Erythroblast (primary cell): ENCODE data around the gene TMEM161B.

Experiments
- DNase-seq, 2 experiments: peaks; one replicate each; lab custom pipeline; 2025; lab: John Stamatoyannopoulos, UW
- GATA1 ChIP-seq: IDR thresholded peaks from 2 replicates; pipeline ENCODE4 v1.6.1; 2011; ENCODE audit warnings: low read depth, mild to moderate bottlenecking, control low read depth, low read length, moderate library complexity
- POLR2A ChIP-seq: IDR thresholded peaks from 2 replicates; pipeline ENCODE4 v1.6.1; 2011; ENCODE audit warnings: mild to moderate bottlenecking, low read length

TMEM161B gene

GRCh38 chr5:88172847-88173758 is 95.5 kb downstream of the TMEM161B start:
- no peak for DNase-seq
- no peak for TF ChIP-seq GATA1
- TF ChIP-seq POLR2A, result no peak

GRCh38 chr5:88159591-88159990 is 109.1 kb downstream of the TMEM161B start:
- no peak for TF ChIP-seq GATA1
- no peak for TF ChIP-seq POLR2A
- no peak for DNase-seq

GRCh38 chr5:88158056-88158455 is 110.6 kb downstream of the TMEM161B start:
- DNase-seq, result no peak
- TF ChIP-seq POLR2A (no peak), GATA1 (no peak)

GRCh38 chr5:88154891-88155290 is 113.8 kb downstream of the TMEM161B start:
- TF ChIP-seq GATA1 (no peak), POLR2A (no peak)
- no peak for DNase-seq

- TF ChIP-seq GATA1 (no peak), POLR2A (no peak)
- DNase-seq, result no peak
These were observed 117.9 kb downstream of the TMEM161B start for GRCh38 chr5:88150747-88151146.

GRCh38 chr5:88145611-88146467 is 122.8 kb downstream of the TMEM161B start:
- peak in 1 of 2 experiments; percentile 12 for DNase-seq

GRCh38 chr5:88145221-88145610 is 123.4 kb downstream of the TMEM161B start:
- no peak for TF ChIP-seq GATA1
- no peak for TF ChIP-seq POLR2A
- DNase-seq, result no peak

More at GRCh38 chr5:88145611-88146467, 122.8 kb downstream of the TMEM161B start:
- TF ChIP-seq POLR2A (no peak), GATA1 (no peak)
